Trophoblast cell (in vitro differentiated cells and primary cell): ENCODE measurements around the gene CACNA2D3.
A peak's percentile ranks its signal among the peaks of the same experiment; 100 is the strongest.

ENCODE experiments used
- DNase-seq, 2 donors: peaks; one replicate each; pipeline ENCODE4 v3.0.0-alpha.2; 2016
- H2AFZ ChIP-seq: 2 replicates; pipeline ENCODE4 v1.6.1; 2013; ENCODE audit warnings: low read length, moderate library complexity, mild to moderate bottlenecking; ENCODE audit not compliant: insufficient read depth, poor library complexity
- H2AK5ac ChIP-seq: 2 replicates; pipeline ENCODE4 v1.6.1; 2013; ENCODE audit warnings: mild to moderate bottlenecking, low read length
- H2BK120ac ChIP-seq: 2 replicates; pipeline ENCODE4 v1.6.1; 2013; ENCODE audit warnings: low read length, mild to moderate bottlenecking, moderate library complexity; ENCODE audit not compliant: insufficient read depth, poor library complexity
- H2BK12ac ChIP-seq: 2 replicates; pipeline ENCODE4 v1.6.1; 2013; ENCODE audit warnings: mild to moderate bottlenecking, low read length, moderate library complexity
- H2BK5ac ChIP-seq: 2 replicates; pipeline ENCODE4 v1.6.1; 2013; ENCODE audit warnings: low read length, low read depth, moderate library complexity, mild to moderate bottlenecking; ENCODE audit not compliant: poor library complexity
- H3K14ac ChIP-seq: 2 replicates; pipeline ENCODE4 v1.6.1; 2013; ENCODE audit warnings: mild to moderate bottlenecking, low read length
- H3K18ac ChIP-seq: 2 replicates; pipeline ENCODE4 v1.6.1; 2013; ENCODE audit warnings: mild to moderate bottlenecking, low read length
- H3K23ac ChIP-seq: 2 replicates; pipeline ENCODE4 v1.6.1; 2013; ENCODE audit warnings: low read length
- H3K27ac ChIP-seq: 2 replicates; pipeline ENCODE4 v1.5.1; 2013; ENCODE audit warnings: low read depth, mild to moderate bottlenecking, inconsistent platforms, low read length, moderate library complexity
- H3K27me3 ChIP-seq: 2 replicates; pipeline ENCODE4 v1.6.1; 2013; ENCODE audit warnings: inconsistent platforms, mild to moderate bottlenecking, low read length, moderate library complexity; ENCODE audit not compliant: insufficient read depth
- H3K36me3 ChIP-seq, 2 experiments: 1 replicate in 1 of 2; 2 replicates in 1 of 2; pipeline ENCODE4 v1.6.1; 2013; ENCODE audit warnings: low read length in 2 of 2, mild to moderate bottlenecking in 2 of 2, moderate library complexity in 1 of 2; ENCODE audit not compliant: insufficient read depth in 2 of 2, control insufficient read depth in 1 of 2
- H3K4ac ChIP-seq: 2 replicates; pipeline ENCODE4 v1.6.1; 2013; ENCODE audit warnings: low read depth, mild to moderate bottlenecking, low read length, moderate library complexity
- H3K4me1 ChIP-seq, 2 experiments: 1 replicate in 1 of 2; 2 replicates in 1 of 2; pipeline ENCODE4 v1.6.1; 2013; ENCODE audit warnings: low read length in 2 of 2, mild to moderate bottlenecking in 2 of 2, moderate library complexity in 1 of 2; ENCODE audit not compliant: insufficient read depth in 2 of 2, control insufficient read depth in 1 of 2
- H3K4me2 ChIP-seq: 2 replicates; pipeline ENCODE4 v1.6.1; 2013; ENCODE audit warnings: inconsistent platforms, mild to moderate bottlenecking, low read length, moderate library complexity
- H3K4me3 ChIP-seq: 2 replicates; pipeline ENCODE4 v1.5.1; 2013; ENCODE audit warnings: mild to moderate bottlenecking, low read depth, low read length, inconsistent platforms
- H3K79me1 ChIP-seq: one replicate; pipeline ENCODE4 v1.6.1; 2013; ENCODE audit warnings: low read length
- H3K79me2 ChIP-seq: 2 replicates; pipeline ENCODE4 v1.6.1; 2013; ENCODE audit warnings: low read length, mild to moderate bottlenecking; ENCODE audit not compliant: control insufficient read depth, insufficient read depth, poor library complexity
- H3K9ac ChIP-seq: 2 replicates; pipeline ENCODE4 v1.6.1; 2013; ENCODE audit warnings: mild to moderate bottlenecking, low read length
- H3K9me3 ChIP-seq: 2 replicates; pipeline ENCODE4 v1.6.1; 2013; ENCODE audit warnings: low read depth, mild to moderate bottlenecking, control low read depth, inconsistent platforms, low read length; ENCODE audit not compliant: insufficient read depth
- H4K12ac ChIP-seq: 2 replicates; pipeline ENCODE4 v1.6.1; 2013; ENCODE audit warnings: low read depth, mild to moderate bottlenecking, low read length, moderate library complexity
- H4K8ac ChIP-seq: 2 replicates; pipeline ENCODE4 v1.6.1; 2013; ENCODE audit warnings: low read depth, mild to moderate bottlenecking, low read length, moderate library complexity
- H4K91ac ChIP-seq: one replicate; pipeline ENCODE4 v1.6.1; 2013; ENCODE audit warnings: low read depth, mild to moderate bottlenecking, low read length, moderate library complexity
- WGBS: extraction: QIAGEN DNeasy Blood & Tissue Kit; methylation state at CpG from one replicate; pipeline ENCODE4 v1.1.7; 2013; ENCODE audit warnings: missing lambda C conversion rate; ENCODE audit not compliant: insufficient read length, insufficient coverage; ENCODE audit errors: extremely low coverage; 5-methylcytosine and 5-hydroxymethylcytosine counted together

The CACNA2D3 gene

GRCh38 chr3:55014081-55014480 is 891.7 kb downstream of the CACNA2D3 start:
- WGBS: no CpG with 5 or more reads among the region's 4 CpGs
- peak overlapping the region; percentile 85 for H2BK12ac ChIP-seq
- no peak overlapping the region for H2AK5ac ChIP-seq
- DNase-seq: no peak
- no peak overlapping the region for H4K12ac ChIP-seq
- no peak overlapping the region for H3K4me2 ChIP-seq
- no peak overlapping the region for H3K18ac ChIP-seq
- H3K4me3 ChIP-seq: no peak overlapping the region
- peaks cover 0 to 2% of the 10 kb centered on the region in 2 experiments for H3K36me3 ChIP-seq
- no peak overlapping the region for H3K14ac ChIP-seq
- no peaks in the 10 kb centered on the region for H3K9me3 ChIP-seq
- no peak overlapping the region for H2BK5ac ChIP-seq
- H3K9ac ChIP-seq: no peak overlapping the region
- peaks cover 7% of the 10 kb centered on the region for H3K79me1 ChIP-seq
- H3K79me2 ChIP-seq: no peaks in the 10 kb centered on the region
- no peak overlapping the region for H2BK120ac ChIP-seq
- H4K91ac ChIP-seq: peak overlapping the region; percentile 7
- H3K27ac ChIP-seq: no peak overlapping the region
- H4K8ac ChIP-seq: no peak overlapping the region
- H3K4ac ChIP-seq: no peak overlapping the region
- H3K4me1 ChIP-seq: peaks cover 2 to 16% of the 10 kb centered on the region in 2 experiments
- H3K23ac ChIP-seq: no peak overlapping the region
- no peaks in the 10 kb centered on the region for H3K27me3 ChIP-seq
- no peak overlapping the region for H2AFZ ChIP-seq

GRCh38 chr3:55014906-55015305 is 892.6 kb downstream of the CACNA2D3 start:
- Histone ChIP-seq H3K4me3 (no peak overlapping the region), H3K4me1 (peaks cover 2 to 7% of the 10 kb centered on the region in 2 experiments), H3K23ac (no peak overlapping the region), H3K79me2 (no peaks in the 10 kb centered on the region), H3K4ac (no peak overlapping the region), H2AFZ (no peak overlapping the region), H3K18ac (no peak overlapping the region), H2BK5ac (no peak overlapping the region), H4K91ac (no peak overlapping the region), H3K79me1 (peaks cover 7% of the 10 kb centered on the region), H2BK120ac (no peak overlapping the region), H3K36me3 (peaks cover 0 to 2% of the 10 kb centered on the region in 2 experiments), H2AK5ac (no peak overlapping the region), H3K27me3 (no peaks in the 10 kb centered on the region), H3K4me2 (no peak overlapping the region), H4K8ac (no peak overlapping the region), H3K27ac (no peak overlapping the region), H4K12ac (no peak overlapping the region), H2BK12ac (no peak overlapping the region), H3K14ac (no peak overlapping the region), H3K9me3 (no peaks in the 10 kb centered on the region), H3K9ac (no peak overlapping the region)
- no CpG with 5 or more reads among the region's 5 CpGs for WGBS
- no peak for DNase-seq

DNA sequence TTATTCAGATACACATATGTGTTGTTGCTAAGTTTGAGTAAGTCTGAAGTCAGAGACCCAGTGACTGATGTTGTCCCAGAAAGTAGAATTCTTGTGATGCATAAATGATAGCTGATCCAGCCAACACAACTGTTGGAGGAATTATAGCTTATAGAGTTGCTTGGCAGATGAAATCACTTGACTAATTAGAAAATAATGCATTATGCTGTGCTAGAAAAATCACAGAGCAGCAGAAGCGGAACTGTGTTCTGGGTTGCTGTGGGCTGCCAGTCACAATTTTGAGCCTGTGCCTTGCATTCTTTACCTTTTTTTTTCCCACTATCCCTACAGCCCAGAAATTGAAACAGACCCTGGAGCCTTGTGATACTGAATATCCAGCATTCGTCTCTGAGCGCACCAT is 895.5 kb downstream of the CACNA2D3 start:
- Histone ChIP-seq H3K79me1 (peaks cover 5% of the 10 kb centered on the region), H3K14ac (no peak overlapping the region), H4K8ac (no peak overlapping the region), H3K36me3 (peaks cover 0 to 2% of the 10 kb centered on the region in 2 experiments), H3K9me3 (no peaks in the 10 kb centered on the region), H3K4me3 (no peak overlapping the region), H3K18ac (no peak overlapping the region), H3K27me3 (no peaks in the 10 kb centered on the region), H4K91ac (no peak overlapping the region), H3K27ac (no peak overlapping the region), H2AK5ac (no peak overlapping the region), H3K23ac (no peak overlapping the region), H2BK120ac (no peak overlapping the region), H3K4ac (no peak overlapping the region), H3K4me1 (peaks cover 2 to 5% of the 10 kb centered on the region in 2 experiments), H3K4me2 (no peak overlapping the region), H2BK12ac (no peak overlapping the region), H3K79me2 (no peaks in the 10 kb centered on the region), H2BK5ac (no peak overlapping the region), H2AFZ (no peak overlapping the region), H3K9ac (no peak overlapping the region), H4K12ac (no peak overlapping the region)
- no peak for DNase-seq
- no CpG with 5 or more reads among the region's 3 CpGs for WGBS

DNA sequence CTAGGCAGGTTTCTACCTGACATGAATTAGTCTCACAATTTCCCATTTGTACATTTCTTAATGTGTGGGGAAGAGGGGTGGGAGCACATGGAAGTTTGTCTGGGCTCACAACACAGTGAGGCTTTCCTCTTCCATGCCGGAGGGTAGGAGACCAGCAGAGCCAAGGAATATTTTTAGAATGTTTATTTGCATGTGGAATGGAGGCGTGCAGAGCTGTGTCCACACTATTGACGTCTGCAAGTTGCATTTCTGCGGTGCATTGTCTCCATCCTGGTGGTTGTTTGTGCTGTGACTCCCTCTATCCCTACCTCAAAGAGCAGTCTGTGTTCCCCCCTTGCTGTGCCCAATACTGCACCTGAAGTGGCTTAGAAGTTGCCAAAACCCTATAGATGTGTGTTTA is 908.6 kb downstream of the CACNA2D3 start:
- Histone ChIP-seq H3K9me3 (no peaks in the 10 kb centered on the region), H3K18ac (no peak overlapping the region), H3K4me2 (no peak overlapping the region), H4K91ac (no peak overlapping the region), H3K36me3 (no peaks in the 10 kb centered on the region), H3K79me2 (no peaks in the 10 kb centered on the region), H3K14ac (no peak overlapping the region), H2BK120ac (no peak overlapping the region), H3K27me3 (no peaks in the 10 kb centered on the region), H3K27ac (no peak overlapping the region), H3K9ac (no peak overlapping the region), H3K4me3 (no peak overlapping the region), H3K23ac (no peak overlapping the region), H3K4me1 (no peaks in the 10 kb centered on the region), H2BK5ac (no peak overlapping the region), H2AK5ac (no peak overlapping the region), H3K79me1 (no peaks in the 10 kb centered on the region), H2BK12ac (no peak overlapping the region), H4K8ac (no peak overlapping the region), H3K4ac (no peak overlapping the region), H4K12ac (no peak overlapping the region), H2AFZ (no peak overlapping the region)
- no CpG with 5 or more reads among the region's 4 CpGs for WGBS
- peak in 1 of 2 donors; percentile 32 for DNase-seq
